HG03280 (cell line): ENCODE measurements around the gene MAP1B.

Experiments used
- ATAC-seq: cut with Tn5 transposase; IDR thresholded peaks from one replicate; pipeline ENCODE4 v1.9.1; 2021; ENCODE audit warnings: mild to moderate bottlenecking, moderate library complexity; ENCODE audit not compliant: unreplicated experiment

Gene MAP1B

DNA sequence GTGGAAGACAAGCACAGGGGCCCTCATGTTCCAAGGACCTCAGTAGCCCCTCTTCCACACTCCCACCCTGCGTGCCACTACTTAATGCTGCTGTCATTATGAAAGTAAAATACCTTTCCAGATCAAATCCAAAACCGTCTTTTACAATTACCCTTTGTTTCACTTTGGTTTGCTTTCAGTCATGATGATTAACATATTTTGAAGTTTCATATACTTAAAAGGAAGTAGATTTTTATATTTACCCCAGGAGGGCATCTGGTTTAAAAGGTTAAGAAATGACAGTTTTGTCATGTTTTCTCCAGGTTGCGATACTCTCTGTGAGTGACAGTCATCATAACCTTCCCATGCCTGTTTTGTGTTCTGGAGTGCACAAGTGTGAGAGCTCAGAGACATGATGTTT, 13.5 kb upstream of the MAP1B start:
- peak; percentile 65 for ATAC-seq

DNA sequence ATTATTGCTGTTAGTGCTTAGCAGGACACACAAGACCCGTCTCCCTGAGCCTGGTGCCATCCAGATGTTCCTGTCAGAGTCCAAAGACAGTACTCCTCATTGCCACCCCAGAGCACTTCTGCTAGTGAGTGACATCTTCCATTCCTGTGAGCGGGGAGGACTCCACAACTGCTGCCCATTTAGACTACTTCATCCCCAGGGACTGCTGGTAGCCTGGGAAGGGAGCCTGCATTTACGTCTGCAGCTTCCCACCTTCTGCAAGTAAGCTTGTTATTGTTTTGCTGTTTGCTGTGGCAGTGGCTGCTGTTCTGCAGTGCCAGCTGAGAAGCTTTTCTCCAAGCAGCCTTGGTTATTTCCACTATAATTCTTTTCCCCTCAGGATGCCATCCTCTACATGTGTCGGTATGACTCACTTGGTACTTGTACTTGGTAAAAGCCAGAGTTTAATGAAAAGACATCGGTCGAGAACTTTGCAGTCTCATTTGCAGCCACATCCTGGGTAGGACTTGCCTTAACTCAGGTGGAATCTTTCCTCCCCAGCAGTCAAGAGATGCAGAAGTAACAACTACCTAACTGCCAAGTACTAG, 10.6 kb upstream of the MAP1B start:
- no peak for ATAC-seq

DNA sequence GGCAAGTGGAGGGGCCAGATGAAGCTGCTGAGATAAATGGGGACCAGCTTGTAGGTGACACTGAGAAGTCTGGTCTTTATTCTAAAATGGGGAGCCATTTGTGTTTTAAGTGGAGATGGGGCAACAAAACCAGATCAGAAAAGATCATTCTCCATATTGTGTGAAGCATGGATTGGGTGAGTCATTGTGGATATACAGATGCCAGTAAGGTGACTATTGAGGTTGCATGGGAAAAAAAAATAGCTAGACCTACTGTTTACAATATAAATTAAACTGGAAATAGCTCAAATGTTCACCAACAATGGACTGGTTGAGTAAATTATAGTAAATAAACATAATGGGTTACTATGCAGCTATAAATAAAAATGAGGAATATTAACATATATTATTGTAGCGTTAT, 5.4 kb upstream of the MAP1B start:
- no peak for ATAC-seq

DNA sequence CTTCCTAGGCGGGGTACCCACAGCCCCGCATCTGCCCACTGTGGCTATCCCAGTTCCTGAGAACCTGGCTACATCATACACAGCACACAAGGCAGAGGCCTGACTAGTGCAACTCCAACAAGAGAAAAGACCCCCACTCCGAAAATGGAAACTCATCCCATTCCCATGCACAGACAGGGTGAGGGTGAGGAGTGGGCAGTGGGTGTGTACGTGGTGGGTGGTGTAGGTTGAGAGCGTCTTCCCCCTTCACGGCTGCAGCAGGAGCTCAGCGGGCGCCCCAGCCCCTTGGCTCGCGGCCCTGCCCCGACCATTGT, 501 bp upstream of the MAP1B start:
- no peak for ATAC-seq

DNA sequence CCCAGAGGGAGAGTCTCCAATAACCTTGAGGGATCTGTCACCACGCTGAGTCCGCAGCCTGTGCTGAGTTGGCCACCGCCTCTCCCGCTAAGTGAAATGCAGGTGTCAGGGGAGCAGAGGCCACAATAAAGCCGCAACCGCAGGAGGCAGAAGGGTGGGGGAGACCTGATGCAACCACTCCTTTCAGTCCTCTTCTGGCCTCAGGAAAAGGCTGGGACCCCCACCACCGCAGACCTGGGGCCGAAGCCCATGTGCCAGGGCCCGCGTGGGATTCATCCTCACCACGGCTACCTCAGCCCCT, 576 bp downstream of the MAP1B start:
- ATAC-seq = no peak

DNA sequence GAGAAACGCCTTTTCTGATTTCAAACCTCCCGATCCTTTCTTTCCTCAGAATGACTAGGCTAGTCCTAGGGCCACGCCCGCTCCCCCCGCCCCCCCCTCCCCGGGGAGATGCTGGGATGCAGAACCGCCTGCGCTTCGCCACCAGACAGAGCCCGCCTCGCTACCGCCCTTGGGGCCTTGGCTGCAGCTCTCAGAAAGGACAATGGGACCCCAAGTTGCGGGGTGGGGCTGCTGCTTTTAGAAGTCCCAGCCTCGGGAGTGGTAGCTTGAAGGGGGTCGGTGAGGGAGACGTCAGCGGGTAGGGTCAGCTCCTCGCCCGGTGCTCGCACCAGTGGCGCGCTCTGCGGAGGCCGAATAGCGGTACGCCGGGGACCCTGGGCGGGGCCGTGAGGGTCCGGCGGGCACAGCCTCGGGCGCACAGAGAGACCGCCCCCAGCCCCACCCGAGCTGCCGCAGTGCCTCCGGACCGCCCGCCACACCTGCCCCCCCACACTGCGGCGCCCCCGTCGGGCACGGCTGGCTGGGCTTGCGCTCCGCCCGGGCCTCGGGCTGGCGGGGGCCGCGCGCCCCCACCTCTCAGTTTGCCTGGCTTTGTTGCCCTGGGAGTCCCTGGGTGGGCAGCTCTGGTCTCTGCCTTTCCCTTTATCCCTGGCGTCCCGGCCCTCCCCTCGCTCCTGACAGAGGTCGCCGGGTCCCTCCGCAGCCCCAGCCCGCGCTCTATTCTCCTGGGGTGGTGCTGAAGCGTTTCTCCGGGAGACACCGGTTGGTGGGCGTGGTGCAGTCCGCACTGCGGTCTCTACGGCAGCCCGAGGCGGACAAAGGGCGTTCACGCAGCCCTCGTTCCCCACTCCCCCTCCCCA, 1.2 kb downstream of the MAP1B start:
- ATAC-seq = no peak

DNA sequence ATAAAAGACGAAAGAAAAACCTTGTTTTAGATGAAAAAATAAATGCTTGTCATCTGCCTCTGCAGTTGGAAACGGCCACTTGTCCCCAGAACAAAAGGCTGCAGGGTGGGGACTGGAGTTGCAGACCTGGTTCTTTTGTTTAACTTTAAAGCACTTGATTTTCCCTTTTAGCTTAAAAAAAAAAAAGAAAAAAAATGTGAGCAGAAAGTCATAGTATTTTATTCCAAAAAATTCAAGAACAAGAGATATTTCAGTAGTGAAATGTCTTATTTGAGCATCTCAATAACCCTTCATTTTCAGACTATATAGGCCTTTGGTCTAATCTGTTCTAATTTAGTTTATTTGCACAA, 1.8 kb downstream of the MAP1B start:
- no peak for ATAC-seq

DNA sequence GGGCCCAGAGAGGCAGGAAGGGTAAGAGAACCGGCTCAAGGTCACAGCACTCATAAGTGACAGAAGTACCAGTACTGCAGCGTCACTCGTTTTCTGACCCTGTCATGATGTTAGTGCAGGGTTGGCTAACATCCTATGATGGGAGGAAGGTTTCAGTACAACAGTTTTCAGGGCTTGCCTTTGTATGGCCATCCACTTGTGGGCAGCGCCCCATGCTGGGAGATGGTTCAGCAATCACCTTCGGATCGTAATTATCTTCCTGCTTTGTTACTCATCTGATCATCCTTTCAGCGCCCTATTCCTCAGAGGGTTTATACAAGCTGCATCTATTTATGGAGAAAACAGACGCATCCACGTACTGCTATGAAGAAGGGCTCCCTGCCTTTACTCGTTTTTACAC, 2.4 kb downstream of the MAP1B start:
- ATAC-seq = no peak

DNA sequence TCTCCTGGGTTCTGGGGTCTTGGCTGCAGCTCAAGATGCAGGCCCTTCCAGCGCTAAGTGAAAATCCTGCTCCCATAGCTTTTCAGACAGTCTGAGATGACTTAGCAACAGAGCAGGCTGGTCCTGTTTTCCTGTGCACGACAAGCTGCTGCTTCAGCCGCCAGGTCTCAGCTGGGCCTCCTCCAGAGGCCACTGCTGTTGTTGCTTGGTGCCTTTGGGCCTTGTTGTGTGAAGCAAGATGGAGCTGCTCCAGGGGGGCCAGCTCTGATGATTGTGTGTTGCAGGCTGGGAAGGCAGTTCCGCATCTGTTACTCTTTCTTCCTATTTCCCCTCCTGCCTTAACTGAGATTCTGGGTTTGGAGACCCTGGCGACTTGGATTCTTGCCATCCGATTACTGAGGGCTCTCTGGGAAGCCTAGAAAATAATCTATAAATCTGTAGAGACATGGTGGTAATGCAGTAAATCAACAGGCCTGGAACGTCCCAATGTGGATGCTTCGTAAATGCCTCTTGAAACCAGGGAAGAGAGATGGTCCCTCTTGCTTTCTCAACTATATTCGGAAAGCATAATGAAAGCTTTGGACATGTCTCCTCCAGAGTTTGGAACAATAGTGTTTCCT, 3.2 kb downstream of the MAP1B start:
- ATAC-seq = no peak

DNA sequence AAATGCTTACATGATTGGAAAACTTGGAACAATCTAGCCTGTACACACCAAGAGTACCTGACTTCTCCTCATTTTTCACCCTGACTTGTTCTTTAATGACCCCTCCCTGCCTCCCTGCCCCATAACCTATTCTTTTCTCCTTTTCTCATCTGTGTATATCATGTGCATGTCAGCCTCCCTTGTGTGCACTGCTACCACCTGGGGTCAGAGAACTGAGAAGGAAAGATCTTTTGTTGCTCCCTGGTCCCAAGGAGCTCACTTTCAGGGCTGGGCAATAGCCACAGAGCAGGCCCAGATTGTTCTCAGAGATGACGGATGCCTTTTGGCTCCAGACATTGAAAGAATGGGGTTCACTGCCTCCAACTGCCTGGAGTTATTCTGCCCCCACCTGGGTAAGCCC, 5.1 kb downstream of the MAP1B start:
- ATAC-seq = no peak

DNA sequence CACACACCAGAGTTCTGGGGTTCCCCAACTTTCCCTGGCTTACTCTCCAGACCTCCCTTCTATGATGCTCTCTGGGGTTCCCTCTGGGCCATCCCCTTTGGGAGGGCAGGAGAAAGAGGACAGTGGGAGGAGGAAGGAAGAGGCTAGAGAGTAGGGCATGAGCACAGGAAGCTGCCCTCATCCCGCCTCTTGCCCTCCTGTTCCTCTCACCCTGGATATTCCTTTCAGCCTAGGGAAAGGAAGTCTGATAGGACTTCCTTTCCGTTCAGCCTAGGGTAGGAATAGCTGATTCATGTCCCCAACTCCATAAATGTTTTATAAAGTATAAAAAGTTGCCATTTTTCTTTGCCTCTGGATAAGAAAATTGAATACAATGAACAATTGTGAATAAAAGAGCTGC, 7.4 kb downstream of the MAP1B start:
- ATAC-seq = no peak

DNA sequence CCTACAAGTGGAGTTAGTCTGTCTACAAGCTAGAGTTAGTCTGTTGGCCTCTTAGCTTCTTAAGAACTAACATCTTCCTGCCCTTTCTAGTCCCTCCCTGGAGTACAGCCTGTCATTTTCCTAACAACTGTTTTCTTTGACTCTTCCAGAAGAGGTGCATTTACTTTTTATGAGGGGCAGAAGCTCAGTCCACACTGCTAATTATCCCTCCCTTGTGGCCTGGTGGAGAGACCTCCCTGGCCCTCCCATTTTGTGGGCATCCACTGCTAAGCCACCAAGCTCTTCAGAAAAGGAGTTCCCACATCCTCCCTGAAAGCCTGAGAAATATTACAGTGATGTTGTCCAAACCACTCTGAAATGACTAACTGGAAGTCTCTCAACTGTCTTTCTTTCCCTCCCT, 8.0 kb downstream of the MAP1B start:
- ATAC-seq = no peak

DNA sequence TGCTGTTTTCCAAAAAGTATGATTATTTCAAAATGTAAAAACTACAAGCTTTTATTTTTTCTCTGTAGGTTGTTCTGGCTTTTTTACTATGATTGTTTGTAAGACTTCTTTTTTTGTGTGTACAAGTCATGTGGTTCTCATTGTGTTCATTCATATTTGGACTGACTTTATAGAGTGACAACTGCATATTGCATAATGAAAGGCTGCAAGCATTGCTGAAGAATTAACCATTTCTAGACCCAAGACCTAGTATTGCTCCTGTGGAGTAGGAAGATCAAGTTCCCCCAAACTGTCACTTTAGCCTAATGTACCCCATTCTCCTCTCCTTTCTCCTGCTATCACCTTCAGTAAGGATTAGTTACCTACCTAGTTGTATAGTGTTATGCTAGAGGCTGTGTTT, 10.0 kb downstream of the MAP1B start:
- no peak for ATAC-seq

DNA sequence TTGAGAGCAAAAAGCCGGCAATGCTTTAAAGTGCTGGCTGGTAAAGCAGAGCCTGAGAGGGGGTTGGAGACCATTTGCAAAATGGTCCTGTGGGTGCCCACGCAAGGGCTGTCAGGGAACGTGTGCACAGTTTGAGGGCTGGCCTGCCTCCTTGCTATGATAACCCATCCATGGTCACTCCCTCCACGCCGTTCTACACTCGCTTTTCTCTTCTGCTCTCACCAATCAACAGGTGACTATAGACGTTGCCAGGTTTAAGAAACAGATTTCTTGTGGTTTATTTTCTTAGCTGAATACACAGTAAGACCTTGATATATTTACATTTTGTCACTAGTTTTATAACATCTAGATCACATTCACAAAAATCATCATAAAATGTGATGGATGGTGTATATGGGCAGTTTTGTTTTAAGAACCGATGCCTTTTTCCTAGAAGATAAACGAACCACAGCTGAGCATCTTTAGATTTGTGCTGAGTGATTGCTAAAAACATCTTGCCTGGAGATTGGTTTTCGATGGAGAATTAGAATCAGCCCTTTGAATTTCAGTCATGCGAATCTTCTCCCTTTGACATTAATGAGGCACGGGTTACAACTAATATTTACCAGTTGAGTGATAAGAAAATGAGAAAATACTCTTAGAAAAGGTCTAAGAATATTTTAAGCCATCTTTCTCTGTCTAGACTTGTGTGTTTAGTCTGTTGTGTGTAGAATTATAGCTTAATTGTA, 13.9 kb downstream of the MAP1B start:
- ATAC-seq = no peak

DNA sequence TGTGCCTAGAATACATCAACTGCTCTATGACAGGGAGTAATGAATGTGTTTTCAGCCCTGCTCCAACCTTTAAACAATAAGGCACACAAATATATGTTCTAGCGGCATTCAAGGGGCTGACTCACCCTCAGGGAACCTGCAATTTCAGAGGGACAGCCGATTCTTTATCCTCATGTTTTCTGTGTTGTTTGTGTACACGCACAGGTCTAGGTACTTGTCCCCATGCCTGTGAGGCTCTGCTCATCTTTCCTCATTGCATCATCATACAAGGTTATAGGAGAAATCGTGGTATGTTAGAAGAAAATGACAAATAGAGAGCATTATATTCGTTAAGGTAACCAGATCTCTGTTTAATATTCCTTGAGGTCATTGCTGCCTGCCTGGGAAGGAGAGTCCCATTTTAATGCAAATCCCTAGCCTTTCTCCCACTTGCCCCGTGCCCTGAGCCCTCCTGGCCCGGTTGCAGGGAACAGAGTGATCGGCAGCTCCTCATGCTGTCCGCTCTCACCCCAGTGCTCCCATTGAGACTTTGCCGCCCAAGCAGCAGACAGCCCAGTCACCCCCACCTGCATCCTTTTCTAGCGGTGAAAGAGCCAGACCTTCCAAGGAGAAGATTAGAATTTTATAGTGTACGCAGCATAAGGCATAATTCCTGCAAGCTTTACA, 14.6 kb downstream of the MAP1B start:
- ATAC-seq = no peak

DNA sequence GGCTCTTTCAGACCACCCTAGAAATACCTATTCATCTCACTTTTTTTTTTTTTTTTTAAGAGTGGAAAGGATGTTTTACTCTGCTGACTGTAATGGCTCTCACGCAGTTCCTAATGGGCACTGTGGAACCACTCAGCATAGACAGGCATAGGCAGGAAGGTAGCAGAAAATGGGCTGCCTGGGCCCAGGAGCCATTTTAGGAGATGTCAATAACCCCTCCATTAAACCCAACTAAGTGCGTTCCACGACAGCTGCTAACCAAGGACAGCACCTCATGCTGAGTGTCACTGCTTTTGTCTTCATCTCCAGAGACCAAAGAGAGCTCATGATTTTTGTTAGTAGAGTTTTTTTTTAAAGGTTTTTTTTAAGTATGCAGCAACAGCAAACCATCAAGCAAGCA, 15.3 kb downstream of the MAP1B start:
- no peak for ATAC-seq

DNA sequence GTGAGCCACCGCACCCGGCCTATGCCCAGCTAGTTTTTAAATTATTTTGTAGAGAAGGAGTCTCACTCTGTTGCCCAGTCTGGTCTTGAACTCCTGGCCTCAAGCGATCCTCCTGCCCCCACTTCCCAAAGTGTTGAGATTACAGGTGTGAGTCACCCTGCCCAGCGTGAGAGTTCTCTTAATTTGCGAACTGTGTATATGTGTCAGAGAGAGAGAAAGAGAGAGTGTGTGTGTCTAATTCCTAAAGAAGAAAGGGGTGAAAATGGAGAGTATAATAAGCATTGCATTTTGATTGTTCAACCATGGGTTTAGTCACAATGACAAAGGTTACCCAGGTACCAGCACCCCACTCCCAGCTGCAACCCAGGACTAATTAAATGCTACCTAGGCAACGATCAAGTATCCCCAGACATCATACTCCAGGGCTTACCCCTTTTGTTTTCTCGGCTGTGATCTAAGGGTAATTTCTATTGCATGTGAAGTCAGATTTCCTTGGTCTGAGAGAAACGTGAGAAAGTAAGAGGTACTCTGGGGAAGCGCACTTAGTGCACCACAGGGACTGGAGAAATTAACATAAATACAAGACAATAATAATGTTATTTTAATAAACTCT, 16.6 kb downstream of the MAP1B start:
- ATAC-seq = no peak

DNA sequence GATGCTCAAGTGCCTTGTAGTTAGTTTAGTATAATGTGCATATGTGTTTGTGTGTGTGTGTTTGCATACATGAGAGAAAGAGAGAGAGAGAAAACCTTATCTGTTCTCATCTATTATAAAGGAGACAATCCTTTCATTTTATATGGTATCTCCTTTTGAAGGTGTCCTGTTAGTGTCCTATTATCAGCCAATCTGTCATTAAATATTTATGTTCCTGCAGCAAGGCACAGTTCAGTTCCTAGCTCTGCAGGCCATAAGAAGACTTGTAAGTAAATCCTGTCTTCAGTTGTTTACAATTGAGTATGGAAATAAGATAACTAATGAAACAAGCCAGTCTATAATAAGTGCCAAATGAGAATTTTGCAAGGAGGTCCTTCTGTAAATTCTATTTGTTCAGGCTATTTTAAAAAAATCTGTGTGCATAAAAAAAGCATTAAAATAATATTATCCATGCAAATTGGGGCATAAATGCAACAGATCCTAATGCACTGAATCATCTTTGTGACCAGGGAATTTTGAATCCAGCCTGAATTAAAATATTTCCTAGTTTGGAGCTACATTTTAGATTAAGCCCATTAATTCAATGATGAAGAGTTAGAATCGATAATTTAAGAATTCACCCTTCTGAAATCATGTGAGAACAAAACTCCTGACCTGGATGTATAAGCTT, 18.1 kb downstream of the MAP1B start:
- no peak for ATAC-seq

DNA sequence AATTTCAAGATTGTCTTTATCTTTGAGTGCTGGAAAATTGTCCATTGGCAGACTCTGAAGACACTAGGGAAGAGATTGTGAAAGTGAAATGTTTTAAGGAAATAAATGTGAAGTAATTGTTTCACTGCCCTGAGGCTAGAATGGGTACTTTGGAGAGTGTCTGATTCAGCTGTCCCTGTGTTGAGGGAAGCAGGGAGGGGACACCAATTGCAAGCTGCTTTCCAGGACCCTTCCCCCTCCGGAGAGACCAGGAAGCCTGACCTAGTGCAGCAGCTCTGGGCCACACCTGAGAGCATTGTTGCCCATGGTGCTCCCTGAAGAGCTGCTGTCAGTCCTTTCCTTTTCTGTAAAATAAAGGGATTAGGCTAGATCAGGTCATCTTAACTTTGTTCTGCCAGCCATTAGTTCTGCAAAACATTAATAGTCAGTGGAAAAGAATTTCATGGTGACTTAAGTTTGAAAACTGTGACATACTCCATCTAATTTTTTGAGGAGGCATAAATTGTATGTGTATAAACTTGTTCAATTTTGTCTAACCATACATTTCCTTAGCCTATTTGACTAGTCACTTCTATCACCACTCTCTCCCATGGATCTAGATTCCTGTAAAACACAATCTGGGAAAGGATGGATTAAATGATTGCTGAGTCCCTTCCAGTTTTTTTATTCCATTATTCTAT, 18.8 kb downstream of the MAP1B start:
- no peak for ATAC-seq

DNA sequence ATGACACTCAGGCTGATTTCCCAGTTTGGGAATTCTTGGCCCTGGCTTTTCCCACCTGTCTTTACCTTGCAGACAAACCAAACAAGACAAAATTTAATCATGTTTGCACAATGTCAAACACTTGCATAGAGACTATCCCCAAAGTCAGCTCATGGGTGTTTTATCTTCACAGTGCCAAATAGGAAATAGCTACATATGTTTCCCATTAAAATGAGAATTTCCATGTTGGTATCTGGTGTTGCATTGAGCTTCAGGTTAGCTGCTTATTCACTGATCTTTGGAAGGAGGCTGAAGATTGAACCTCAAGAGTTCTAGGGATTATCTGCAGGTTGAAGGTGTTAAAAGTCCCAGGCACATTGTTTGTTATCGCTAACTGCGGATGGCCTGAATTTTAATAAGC, 19.5 kb downstream of the MAP1B start:
- ATAC-seq = no peak
